ENCODE results near the gene RFXANK. TPM values are rescaled to one million over a fixed set of nuclear protein-coding genes. Genes with fewer than 3 reads are reported as not detected.

RFXANK gene
- total RNA-seq, 1 donor from 2014 or later, result 20.2 TPM

DNA sequence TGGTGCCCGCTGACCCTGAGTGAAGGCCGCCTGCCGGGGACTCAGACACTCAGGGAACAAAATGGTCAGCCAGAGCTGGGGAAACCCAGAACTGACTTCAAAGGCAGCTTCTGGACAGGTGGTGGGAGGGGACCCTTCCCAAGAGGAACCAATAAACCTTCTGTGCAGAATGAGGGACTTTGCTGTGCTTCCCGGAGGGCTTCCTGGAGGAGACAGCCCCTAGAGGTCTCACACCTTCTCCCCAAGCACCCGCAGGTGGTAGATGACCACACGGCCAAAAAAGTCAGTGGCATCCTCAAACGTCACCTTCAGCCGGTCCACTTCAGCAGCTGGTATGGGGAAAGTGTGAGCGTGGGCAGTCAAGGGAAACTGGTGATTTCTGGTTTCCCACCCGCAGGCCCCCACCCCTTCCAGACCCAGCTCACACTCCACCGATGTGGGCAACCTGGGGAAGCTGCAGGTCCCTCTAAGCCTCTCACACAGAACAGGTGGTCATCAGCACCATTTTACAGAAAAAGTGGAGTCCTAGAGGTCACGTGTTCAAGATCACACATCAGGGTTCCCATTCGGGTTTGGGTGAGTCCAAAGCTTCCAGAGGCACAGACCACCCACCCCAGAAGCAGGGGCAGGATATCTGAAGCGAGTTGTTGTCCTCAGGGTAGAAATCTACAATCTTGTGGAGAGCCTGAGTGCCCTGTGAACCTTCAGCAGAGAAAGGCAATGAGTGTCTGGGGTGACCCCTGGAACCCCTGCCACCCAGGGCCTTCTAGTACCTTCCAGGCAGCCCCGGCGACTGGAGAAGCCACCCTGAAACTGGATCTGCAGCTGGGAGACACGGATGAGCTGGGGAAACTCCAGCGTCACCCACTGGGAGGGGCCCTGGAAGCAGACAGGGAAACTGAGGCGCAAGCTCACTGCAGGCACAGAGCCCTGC lies 9.9 kb downstream of the RFXANK start:
- H3K36me3 ChIP-seq, result peaks cover 16 to 27% of the 10 kb centered on the region in 2 donors
- H3K4me1 ChIP-seq, result peaks cover 0 to 5% of the 10 kb centered on the region in 2 donors
- peak overlapping the region; percentile 65 to 81 for H3K4me3 ChIP-seq
- H3K27me3 ChIP-seq, result no peaks in the 10 kb centered on the region
- intact Hi-C loops (cut with DNase I), result no loop called here
- TF ChIP-seq, protein P1, sequence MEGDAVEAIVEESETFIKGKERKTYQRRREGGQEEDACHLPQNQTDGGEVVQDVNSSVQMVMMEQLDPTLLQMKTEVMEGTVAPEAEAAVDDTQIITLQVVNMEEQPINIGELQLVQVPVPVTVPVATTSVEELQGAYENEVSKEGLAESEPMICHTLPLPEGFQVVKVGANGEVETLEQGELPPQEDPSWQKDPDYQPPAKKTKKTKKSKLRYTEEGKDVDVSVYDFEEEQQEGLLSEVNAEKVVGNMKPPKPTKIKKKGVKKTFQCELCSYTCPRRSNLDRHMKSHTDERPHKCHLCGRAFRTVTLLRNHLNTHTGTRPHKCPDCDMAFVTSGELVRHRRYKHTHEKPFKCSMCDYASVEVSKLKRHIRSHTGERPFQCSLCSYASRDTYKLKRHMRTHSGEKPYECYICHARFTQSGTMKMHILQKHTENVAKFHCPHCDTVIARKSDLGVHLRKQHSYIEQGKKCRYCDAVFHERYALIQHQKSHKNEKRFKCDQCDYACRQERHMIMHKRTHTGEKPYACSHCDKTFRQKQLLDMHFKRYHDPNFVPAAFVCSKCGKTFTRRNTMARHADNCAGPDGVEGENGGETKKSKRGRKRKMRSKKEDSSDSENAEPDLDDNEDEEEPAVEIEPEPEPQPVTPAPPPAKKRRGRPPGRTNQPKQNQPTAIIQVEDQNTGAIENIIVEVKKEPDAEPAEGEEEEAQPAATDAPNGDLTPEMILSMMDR (IDR thresholded peaks at IDR 0.05), result no peak
- no peak for DNase-seq (ENCODE audit: low spot score in 2 of 2)
- no peak overlapping the region for H3K27ac ChIP-seq
- no peaks in the 10 kb centered on the region for H3K9me3 ChIP-seq

DNA sequence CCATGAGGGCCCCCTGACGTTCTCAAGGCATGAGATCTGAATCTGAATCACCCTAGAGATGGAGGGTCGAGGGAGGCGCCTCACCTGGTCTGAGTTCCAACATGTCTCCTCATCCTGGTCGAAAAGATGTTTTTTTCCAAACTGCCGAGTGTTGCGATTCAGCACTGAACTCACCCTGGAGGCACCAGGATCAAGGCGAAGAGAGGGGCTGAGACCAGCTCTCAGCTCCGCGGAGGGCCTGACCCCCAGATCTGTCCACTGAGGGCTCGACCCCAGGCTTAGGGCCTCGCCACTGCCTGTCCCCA lies 10.6 kb downstream of the RFXANK start:
- Histone ChIP-seq H3K4me1 (peaks cover 0 to 5% of the 10 kb centered on the region in 2 donors), H3K9me3 (no peaks in the 10 kb centered on the region), H3K27ac (peak overlapping the region; percentile 69 to 70), H3K36me3 (peaks cover 11 to 21% of the 10 kb centered on the region in 2 donors), H3K4me3 (peak overlapping the region; percentile 65 to 81), H3K27me3 (no peaks in the 10 kb centered on the region)
- intact Hi-C loops (cut with DNase I), result loop anchor here (1.0 kb wide), 1 partner anchor 10 kb away; the partner anchor contains the start of genes BORCS8 and RFXANK
- TF ChIP-seq, protein P1 (IDR thresholded peaks at IDR 0.05), result no peak
- no peak for DNase-seq (ENCODE audit: low spot score in 2 of 2)

DNA sequence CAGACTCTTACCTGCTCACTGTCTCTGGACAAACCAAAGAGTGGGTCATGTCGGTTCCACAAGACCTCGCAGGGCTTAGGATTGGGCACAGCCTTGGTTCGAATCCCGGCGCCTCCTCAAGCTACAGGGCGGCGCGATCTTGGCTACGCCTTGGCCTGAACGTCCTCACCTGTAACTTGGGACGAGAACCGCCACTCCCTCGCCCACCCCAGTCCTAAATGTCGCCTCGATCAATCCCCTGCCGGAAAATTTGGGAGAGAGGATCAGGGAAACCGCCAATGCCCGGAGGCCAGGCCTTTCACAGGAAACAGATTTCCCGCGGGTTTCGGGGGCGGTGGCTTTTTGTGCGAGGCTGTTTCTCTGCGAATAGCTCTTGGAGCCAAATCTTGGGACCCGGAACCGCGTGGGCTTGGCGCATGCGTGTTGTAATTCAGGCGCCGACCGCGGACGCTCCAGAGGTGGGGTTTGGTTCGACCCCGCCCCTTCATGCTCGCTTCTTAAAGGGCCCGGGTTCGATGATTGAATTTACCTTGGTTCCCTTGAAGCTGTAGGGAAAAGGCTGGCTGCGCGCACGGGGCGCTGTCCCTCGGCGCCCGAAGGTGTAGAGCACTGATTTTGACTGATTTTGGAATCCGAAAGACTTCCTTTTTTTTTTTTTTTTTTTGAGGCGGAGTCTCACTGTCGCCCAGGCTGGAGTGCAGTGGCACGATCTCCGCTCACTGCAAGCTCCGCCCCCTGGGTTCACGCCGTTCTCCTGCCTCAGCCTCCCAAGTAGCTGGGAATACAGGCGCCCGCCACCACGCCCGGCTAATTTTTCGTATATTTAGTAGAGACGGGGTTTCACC lies 11.2 kb downstream of the RFXANK start, which contains the start of gene NR2C2AP:
NR2C2AP (minus strand) TSS at position 403 of the 845 bp plus-strand sequence; CDS start at position 49, 354 bp downstream.
- intact Hi-C loops (cut with DNase I), result loop anchor here (1.0 kb wide), 1 partner anchor 11 kb away; the partner anchor contains the start of genes BORCS8 and RFXANK

DNA sequence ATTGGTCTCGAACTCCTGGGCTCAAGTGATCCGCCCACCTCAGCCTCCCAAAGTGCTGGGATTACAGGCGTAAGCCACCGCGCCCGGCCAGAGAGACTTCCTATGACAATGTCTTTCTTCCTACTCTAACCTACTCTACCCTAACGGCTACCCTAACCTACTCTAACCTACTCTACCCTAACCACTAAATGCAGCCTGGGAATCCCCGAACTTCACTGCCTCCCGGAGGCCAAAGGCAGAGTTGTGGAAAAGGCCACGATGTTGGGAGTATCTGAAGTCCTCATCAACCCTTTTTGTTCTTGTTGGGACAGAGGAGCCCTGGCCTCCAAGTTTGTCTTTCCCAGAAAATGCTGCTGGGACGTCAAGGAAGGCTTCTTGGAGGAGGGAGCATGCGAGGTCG lies 12.1 kb downstream of the RFXANK start:
- intact Hi-C loops (cut with DNase I), result no loop called here
- H3K36me3 ChIP-seq, result peaks cover 2 to 6% of the 10 kb centered on the region in 2 donors
- H3K27me3 ChIP-seq, result no peaks in the 10 kb centered on the region
- TF ChIP-seq, protein P1 (IDR thresholded peaks at IDR 0.05), result no peak
- peaks cover 0 to 5% of the 10 kb centered on the region in 2 donors for H3K4me1 ChIP-seq
- H3K4me3 ChIP-seq, result no peak overlapping the region
- H3K9me3 ChIP-seq, result no peaks in the 10 kb centered on the region
- no peak overlapping the region for H3K27ac ChIP-seq
- no peak for DNase-seq (ENCODE audit: low spot score in 2 of 2)

More for the DNA sequence above, 11.2 kb downstream of the RFXANK start, which contains the start of gene NR2C2AP:
- Histone ChIP-seq H3K9me3 (no peaks in the 10 kb centered on the region), H3K27ac (peak within 1 kb of the TSS; percentile 69 to 70), H3K27me3 (no peaks in the 10 kb centered on the region), H3K4me3 (peak within 1 kb of the TSS; percentile 65 to 81), H3K4me1 (peaks cover 0 to 5% of the 10 kb centered on the region in 2 donors), H3K36me3 (peaks cover 7 to 16% of the 10 kb centered on the region in 2 donors)
- peak; percentile 46 to 94 for DNase-seq (ENCODE audit: low spot score in 2 of 2)
- TF ChIP-seq, protein P1 (IDR thresholded peaks at IDR 0.05), result no peak
